Measurements from ENCODE around the gene PHLPP1.

- TF ChIP-seq CTCF (conservative IDR thresholded peaks at IDR 0.05; ENCODE audit: low read depth, low read length) (peak; percentile 61), EZH2 (IDR thresholded peaks at IDR 0.05; ENCODE audit: low read length, unreplicated experiment) (no peak)
These were observed 242.6 kb downstream of the PHLPP1 start for GRCh38 chr18:62957885-62958472.

Data from PC-3 (cell line).